ENCODE measurements around the gene ELL.

Gene ELL

GRCh38 chr19:18503971-18504885, 17.6 kb downstream of the ELL start:
- DNase-seq, result no peak

- no peak for DNase-seq
These were observed 18.4 kb downstream of the ELL start for GRCh38 chr19:18503337-18503970.

DNA sequence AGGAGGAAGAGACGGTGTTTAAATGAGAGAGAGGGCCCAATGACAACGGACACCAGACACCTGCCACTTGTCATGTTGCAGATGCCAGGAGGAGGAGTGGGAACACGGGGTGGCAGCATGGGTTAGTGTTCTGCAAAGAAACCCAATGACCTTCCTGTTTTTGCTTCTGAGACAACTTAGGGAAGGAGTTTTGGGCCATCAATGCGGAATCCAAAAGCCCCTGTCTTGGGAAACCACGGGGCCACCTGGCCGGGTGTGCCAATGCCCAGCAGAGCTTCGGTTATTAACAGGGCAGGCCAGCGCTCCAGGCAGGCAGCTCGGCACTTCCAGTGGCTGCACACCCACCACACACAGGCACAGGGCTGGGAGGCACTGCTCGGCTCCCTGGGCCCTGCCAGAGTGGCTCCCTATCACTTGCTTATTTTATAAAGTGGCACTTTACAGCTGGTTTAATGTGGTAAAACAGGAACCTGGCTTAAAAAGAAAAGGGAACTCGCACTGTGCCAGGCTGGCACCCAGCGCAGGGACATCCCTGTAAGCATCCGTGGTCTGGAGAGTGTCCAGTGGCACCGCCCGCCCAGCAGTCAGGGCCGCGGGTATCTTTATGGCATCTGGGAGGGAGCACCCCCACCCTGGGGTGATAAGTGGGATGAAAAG, 19.1 kb downstream of the ELL start:
- no peak for DNase-seq

- no peak for DNase-seq
These were observed 19.6 kb downstream of the ELL start for GRCh38 chr19:18502246-18502637.

DNA sequence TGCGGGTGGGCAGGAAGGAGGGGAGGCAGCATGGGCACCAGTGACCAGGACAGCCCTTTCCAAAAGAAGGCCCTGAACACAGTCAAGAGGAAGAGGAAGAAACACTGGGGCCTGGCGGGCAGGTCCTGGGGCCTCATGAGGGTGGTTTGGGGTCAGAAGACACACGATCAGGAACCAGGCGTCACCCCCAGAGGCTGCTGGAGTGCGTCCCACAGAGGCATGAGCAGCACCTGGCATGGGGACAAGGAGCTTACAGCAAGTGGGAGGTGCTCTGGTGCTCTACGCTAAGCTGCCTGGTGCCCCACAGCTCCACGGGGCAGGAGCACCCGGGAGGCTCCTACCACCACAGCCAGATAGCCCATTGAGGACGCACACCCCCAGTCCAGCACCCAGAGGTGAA, 20.0 kb downstream of the ELL start:
- DNase-seq, result no peak

DNA sequence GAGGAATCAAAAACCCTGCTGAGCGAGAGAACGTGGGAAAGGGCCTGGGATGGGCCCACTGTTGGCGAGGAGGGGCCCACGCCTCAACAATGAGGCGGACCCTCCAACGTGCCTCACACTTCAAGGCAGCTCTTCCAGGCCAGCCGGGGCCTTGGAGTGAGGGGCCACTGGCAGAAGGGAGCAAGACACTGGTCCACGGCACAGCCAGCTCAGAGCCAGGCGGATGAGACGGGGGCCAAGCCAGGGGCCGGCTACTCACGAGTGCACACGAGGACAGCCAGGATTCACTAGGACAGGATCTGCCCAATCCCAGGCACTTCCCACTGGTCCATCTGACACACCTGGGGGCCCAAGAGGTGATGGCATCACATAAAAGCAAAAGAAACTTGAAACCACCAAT, 20.5 kb downstream of the ELL start:
- DNase-seq, result no peak

DNA sequence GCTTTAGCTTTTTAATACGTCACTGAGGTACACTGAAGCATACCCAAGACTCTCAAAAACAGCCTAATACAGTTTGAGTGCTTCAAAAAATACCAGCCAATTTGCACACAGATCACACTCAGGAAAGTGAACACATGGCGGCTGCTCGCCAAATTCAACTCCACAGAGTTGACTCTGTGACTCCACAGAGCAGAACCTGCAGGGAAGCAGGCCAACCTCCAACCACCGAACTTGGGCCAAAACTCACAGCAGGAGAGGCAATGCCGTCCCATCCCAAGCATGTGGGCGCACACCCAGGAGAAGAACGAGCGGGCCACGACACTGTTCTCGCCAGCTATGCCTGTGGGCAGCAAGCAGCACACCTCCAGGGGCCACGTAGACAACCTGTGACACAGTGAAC, 21.1 kb downstream of the ELL start:
- DNase-seq, result no peak

DNA sequence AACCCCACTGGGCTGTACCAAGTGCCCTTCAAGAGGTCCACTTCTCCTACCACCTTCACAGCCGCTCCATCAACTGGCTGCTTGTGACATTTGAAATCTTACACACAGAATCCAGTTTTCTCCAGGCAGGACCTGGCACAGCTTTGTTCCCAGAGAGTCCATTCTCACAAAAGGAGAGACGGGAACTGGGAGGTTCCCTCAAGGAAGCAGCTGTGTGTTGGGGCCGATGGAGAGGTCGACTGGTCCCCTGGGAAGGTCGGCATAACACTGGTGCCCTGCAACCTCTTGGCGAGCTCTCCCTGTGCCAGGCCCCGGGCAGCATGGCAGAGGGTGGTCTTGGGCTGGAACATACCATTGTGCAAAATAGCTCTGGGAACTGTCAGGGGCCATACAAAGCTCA, 21.5 kb downstream of the ELL start:
- DNase-seq, result no peak

GRCh38 chr19:18499055-18499775, 22.7 kb downstream of the ELL start:
- DNase-seq, result no peak

- no peak for DNase-seq
These were observed 25.0 kb downstream of the ELL start for GRCh38 chr19:18496980-18497256.

DNA sequence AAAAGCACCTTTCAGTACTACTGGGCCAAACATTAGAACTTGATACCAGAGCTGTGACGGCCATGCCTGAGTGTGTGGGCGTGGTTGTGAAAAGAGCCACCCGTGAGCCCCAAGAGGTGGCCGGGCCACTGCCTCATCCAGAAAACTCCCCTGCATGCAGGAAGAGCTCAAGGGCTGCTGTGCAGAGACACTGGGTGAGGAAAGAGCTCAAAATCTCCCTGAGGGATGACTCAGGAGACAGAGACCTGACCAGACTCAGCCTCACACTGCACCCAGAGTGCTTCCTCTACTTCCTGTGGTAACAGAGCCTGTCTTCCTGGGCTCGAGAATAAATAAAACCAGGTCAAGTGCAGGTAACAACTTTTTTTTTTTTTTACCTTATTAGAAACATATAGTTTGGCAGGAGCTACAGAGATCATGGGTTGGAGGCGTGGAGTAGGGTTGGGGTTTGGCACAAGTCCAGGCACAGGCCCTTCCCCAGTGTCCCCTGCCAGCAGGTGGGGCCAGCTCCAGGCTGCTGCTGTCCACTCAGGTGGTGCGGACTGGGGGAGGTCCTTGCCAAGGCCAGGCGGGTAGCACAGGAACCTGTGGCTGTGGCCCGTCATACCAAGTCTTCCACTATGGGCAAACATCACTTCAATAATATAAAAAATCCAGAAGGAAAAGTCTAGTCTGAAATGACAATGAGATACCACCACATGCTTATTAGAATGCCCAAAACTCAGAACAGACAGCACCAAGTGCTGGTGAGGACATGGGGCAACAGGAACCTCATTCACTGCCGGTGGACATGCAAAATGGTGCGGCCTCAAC, 25.5 kb downstream of the ELL start:
- DNase-seq, result peak; percentile 59

DNA sequence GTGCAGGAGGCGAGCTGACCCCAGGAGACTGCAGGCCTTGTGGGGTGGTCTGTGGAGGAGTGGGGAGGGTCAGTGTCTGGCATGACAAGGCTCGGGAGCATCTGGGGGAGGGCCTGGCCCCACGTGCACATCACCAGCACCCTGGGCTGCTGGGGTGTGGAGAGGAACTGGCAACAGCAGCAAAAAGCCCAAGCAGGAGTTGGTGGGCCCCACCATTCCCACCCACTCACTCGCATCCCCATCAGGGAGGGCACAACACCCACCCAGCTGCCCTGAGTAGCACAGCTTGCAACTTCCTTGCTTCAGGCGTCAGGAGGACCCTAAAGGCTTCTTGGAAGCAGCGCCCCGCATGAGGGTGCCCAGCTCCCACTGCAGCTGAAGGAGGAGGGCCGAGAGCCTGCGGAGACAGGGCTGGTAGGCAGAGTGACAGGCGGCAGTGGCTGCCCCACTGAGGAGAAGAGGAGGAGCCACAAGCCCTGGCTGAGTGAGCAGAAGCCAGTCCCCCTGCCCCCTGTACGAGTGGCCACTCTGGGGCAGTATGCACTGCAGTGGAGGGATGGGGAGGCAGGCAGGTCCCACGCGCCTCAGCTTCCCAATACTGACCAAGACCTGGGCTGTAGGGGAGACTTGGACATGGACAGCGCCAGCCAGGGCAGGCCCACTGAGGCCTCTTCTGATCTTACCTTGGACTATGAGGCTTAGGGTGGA, 26.5 kb downstream of the ELL start:
- DNase-seq, result no peak

GRCh38 chr19:18494267-18494607, 27.6 kb downstream of the ELL start:
- no peak for DNase-seq

DNA sequence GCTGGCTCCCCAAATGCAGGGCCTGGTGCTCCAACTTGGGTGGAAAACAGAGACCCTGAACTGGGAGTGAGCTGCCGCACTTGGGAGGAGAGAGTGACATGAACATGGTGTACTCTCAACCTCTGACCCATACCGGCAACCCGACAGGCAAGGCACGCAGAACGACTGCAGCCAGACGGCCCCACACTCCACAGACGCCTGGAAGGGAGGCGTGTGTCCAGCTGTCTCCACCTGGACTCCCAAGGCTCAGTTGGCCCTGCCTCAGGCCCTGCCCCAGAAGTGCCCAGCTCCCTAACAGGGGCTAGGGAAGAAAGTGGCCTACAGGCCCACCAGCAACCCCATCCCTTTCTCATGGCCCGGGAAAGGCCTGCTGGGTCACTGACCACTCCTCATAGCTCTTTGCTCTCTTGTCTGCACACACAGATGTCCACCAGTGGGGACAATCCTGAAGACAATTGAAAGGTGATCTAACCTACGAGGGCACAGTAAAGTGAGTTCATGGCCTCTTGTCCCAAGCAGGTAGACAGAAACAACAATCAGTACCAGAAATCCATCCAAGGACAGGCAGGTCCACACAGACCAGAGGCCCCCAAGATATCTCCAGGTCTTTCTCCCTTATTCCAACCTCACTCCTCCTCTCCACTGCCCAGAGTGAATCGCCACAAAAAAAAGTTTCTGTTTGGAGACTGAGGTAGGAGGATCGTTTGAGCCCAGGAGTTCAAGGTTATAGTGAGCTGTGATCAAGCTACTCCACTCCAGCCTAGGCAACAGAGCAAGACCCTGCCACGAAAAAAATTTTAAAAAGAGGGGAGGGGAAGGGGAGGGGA, 28.2 kb downstream of the ELL start:
- no peak for DNase-seq

DNA sequence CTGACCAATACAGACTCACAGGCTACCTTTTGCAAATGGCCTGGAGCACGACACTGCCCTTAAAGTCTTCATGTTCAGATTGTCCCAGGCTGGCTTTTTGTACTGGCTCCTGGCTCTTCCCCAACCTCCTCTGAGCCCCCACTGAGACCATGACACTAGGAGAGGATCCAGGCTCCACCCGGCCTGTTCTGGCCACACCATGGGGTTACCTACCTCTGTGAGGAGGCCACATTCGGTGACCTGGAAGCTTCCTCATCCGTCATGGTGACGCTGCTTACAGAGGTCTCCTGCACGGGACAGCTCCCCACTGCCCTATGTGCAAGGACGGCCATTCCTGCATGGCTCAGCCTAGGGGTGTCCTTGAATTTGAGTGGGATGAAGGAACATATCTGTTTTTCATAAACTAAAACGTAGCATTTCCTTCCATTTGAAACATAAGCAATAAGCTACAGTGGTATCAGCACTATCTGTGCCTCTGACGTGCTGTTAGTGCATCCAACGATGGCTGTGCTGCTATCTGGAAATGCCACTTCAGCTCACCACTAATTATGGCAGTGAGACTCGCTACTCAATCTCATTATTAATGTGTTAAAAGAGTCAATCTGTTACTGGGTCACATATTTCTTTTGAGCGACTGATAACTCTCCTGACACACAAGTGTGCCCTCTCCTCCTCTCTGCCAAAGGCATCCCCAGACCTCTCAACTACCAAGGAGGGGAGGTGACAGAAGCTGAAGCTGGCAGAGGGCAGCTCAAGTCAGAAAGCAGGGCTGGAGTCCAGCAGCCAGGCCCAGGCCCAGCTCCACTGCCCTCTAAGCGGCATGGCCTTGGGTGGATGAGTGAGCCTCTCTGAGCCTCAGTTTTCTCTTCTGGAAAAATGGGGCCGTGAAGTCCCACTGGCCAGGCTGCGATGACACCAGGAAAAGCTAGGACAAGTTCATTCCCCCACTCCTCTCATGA, 29.6 kb downstream of the ELL start:
- DNase-seq, result no peak

- no peak for DNase-seq
These were observed 31.1 kb downstream of the ELL start for GRCh38 chr19:18490728-18491127.

DNA sequence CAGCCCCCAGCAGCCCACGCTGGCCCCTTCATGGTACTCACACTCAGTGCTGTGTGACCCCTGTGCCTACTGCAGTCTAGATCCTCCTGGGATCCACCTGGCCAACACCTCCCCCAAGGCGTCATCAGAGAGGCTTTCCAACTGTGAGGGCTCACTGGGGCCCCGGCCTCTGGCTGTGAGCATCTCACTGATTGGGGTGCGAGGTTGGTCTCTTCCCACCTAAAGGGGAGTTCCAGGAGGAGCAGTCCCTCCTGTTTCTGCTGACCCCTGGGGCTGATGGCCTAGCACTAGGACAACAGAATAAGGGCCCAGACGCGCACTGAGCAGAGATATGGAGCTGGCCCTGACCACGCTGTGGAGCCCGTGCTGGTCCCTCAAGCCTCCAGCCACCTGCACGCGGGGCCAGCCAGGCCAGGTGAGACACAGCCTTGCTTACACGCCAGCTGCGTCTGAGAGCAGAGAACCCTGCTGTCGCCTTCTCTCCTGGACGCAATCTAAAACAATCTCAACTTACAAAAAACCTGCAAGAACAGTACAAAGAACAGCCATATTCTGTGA, 32.2 kb downstream of the ELL start:
- DNase-seq, result no peak

DNA sequence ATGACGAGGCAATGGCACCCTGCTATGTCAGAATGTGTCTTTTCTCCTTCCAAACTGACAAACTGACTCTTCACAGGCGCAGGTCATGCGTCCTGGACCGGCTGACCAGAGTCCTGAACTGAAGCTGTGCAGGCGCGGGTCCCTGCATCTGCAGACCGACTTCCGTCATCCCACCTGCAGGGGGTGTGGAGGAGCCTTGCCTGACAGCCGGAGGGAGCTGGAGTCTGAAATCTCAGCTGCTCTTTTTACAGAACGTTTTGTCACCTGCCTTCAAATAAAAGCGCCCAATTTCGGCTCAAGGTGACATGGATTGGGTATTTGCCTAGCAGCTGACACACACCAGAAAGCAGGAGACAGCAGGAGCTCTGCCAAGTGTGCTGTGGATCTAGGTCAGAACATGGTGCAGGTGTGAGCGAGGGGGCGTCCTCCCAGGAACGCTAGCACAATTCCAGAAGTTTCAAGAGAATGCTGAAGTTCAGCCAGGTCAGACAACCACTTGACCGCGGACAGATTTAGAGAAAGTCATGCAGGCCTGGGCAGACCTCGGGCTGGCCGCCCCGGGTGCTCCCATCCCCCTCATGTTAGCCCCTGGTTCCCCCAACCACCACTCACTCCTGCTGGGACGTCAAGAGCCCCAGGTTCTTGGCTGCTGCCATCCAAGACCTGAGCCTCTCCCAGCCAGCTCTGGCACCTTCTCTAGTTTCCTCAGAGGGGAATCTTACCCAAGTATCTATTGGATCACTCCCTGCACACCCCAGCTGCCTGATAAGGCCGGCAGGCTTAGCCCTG, 32.8 kb downstream of the ELL start:
- DNase-seq, result no peak

DNA sequence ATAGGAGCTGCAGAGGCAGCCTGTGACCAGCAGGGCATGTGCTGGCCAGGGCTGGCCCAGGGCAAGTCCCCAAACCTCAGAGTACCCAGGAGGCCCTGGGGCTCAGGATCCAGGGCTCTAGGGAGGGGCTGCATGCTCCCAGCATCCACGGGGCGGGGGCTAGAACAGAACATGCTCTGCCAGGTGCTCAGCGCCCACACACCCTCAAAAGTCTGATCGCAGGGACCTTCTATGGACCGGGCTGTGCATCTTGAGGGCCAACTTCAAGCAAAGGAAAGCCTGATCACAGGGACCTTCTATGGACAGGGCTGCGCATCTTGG, 33.5 kb downstream of the ELL start:
- no peak for DNase-seq

Measured in activated effector memory CD4-positive, alpha-beta T cell treated with Interleukin-2 at 50 U/mL for 16 hours (primary cell).